DMS153 (cell line): Measurements from ENCODE around the gene LMCD1.

Experiments
- DNase-seq: peaks from one replicate; lab custom pipeline; 2025; lab: John Stamatoyannopoulos, UW

LMCD1 gene

DNA sequence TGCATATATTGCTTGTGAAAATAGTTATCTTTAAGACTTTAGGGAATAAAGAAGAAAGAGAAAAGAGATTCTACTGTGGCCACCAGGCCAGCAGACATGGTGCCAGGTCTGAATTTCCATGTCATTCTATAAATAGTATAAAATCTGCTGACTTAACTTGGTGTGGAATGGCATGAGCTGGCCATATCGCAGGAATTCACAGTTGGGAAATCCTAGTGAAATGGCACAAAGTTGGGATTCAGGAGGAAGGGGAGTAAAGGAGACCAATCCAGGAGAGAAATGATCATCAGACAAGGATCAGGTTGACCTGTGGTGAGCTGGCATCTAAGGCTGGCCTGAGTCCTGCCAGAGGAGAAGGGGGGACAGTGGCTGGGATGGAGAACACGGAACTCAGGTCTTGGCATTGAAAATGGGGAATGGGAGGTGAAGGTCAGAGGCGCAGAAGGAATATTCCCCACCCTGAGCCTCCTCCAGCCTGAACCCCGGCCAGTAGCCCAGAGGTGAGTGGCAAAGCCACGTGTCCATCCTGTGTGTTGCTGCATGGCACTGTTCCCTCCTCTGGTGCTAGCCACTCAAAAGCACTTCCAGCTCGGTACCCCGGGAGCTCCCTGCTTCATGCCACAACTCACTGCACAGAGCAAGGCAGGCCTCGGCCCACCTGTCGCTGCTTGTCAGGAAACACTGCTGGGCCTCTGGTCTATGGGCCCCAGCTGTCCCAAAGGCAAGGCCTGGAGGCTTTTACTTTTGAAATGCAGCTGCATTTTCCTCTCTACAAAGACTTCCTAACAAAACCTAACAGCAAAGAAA is 91.6 kb downstream of the LMCD1 start:
- no peak for DNase-seq

DNA sequence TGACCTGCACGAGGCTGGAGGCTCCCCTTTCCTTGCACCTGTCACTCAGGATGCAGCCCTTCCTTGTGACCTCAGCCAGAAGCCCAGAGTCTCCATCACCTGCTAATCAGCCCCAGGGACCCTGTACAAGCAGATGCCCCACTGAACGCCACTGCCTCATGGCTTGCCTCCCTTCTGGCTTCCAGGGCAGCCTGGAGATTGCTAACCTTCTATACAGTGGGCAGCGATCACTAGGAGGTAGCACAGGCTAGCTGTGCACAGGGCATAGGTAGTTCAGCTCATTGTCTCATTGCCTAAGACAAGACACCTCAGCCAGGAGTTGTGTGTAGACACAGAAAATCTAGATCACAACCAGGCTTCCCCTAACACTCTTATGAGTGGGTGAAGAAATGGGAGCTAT is 93.6 kb downstream of the LMCD1 start:
- DNase-seq = no peak

DNA sequence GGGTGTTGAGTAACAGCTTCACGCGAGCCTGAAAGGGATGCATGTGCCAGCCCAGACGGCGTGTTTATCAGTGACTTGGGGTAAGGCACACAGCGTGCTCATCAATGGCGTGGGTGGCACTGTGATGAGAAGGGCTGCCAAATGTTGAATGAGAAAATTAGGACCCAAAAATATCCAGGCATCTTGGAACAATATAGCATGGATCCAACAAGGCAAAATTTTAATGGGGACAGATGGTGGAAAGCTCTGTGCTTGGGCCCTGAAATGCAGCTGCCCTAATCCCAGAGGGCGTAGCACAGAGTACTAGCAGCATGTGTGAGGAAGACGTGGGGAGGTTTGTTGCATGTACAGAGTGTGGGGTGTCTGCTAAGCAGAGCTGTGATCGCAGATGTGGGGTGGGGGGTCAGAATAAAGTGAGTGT is 94.1 kb downstream of the LMCD1 start:
- no peak for DNase-seq

DNA sequence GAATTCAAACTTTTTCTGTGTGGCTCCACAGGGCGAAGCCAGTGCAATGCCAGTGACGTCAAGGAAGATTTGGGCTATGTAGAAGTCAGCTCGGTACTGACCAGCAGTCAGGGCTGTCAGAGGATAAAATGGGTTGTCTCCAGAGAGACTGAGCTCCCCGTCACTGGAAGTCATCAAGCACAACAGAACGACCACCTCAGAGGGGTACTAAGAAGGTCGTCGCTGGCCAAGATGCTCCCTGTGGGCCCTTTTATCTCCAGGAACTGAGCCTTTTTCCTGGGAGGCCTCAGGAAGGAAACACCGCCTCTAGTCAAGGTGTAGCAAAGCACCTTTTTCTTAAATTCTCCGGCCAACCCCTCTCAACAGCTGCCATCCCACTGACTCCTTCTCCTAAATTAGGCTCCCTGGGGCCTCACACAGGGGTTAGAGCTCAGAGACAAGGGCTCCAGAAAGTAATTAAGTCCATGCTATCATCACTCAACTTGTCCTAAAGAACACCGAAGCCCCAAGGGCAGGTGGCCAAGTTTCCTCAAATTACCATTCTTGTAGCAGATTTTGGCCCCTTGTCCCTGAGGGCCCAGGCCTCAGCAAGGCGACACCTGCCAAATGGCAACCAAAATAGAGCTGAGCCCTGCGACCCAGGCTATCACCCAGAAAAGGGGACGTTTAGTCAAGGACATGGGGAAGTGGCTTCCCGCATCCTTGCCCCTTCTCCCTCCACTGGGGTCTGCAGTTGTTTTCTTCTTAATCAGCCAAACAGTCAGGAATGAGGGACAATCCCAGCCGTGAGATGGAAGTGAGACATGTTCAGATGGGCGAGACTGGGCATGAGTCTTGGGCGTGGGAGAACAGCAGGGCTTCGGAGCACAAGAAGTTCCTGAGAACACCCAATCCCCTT is 94.9 kb downstream of the LMCD1 start:
- DNase-seq = no peak

DNA sequence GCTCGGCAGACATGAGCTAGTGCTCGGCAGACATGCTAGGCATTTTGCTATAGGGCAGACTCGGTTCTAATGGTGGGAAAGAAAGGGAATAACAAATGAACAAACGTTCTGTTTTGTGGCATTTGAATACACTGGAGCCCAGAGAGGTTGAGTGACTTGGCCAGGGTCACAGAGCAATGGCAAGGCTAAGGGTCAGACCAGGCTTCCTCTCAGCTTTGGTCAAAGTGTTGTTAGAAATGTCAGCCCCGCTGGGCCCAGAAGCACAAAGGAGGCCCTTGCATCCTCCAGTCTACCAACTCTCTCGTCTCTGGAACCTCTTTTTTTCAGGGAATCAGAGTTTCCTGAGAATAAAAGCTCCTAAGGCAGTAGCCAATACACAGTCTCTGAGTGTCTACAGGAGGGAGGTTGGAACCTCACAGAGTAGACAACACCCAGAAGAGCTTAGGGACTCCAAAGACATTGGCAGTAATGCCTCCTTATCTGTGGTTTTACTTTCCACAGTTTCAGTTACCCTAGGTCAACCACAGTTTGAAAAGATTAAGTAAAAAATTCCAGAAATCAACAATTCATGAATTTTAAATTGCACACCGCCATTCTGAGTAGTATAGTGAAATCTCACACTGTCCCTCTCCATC is 95.7 kb downstream of the LMCD1 start:
- DNase-seq = no peak

DNA sequence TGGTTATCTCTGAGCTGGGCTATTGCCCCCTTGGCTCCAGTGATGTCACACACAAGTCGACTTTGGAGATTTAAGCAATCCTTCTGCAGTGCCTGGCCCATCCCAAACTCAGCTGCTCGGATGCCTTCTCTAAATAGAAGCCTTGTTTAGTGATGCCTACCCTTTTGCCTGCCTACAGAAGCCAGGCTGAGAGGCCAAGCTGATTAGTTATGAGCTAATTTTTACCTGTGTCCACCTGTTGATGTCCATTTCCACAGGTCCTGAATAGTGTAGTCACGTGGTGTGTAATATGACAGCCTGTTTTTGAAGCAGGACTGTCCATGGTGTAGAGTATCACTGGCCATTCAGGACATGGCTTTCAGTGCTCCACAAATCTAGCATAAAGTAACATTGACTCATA is 97.5 kb downstream of the LMCD1 start:
- DNase-seq = no peak

DNA sequence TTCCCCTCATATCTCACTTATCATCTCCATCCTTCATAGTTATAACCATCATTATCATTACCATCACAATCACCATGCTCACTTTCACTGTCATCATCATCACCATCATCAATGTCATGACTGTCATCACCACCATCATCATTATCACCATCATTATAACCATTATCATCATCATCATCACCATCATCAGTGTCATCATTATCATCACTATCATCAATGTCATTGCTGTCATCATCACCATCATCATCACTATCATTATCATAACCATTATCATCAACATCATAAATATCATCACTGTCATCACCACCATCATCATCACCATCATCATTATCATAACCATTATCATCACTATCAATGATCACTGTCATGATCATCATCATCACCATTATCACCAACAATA is 98.8 kb downstream of the LMCD1 start:
- DNase-seq = no peak

DNA sequence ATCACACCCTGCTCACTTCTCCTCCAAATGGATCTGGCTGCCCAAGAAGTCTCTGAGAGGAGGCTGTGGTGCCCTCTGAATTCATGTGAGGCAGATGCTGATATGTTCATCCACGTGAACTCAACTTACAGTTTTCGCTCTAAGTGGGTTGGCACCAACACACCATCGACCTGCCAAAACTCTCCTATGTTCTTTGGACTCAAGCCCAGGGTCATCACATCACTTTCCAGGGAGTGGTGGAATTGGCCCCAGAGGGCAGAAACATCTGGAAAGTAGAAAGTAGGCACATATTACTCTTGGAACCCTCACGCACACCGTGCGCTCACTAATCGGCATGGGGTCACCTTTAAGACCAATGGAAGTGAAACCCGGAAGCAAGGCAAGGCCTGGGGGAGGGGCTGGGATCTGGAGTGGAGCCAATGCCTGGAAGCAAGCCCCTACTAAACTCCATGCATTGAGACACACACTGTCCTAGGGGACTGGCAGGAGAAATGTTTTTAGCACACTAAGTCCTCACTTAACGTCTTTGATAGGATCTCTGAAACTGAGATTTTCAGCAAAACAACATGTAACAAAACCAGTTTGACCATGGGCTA is 101.6 kb downstream of the LMCD1 start:
- no peak for DNase-seq

DNA sequence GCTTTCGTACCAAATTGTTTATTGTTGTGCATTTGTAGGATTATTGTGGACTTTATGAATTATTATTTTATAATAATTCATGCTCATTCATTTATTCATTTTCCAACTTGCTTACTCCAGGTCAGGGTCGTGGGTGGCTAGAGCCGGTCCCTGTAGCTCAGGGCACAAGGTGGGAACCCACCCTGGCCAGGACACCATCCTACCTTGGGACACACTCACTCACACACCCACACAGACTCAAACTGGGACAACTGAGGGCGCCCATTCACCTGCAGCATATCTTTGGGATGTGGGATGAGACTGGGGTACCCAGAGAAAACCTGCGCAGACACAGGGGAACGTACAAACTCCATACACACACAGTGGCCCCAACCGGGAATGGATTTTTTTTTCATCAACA is 102.4 kb downstream of the LMCD1 start:
- no peak for DNase-seq

DNA sequence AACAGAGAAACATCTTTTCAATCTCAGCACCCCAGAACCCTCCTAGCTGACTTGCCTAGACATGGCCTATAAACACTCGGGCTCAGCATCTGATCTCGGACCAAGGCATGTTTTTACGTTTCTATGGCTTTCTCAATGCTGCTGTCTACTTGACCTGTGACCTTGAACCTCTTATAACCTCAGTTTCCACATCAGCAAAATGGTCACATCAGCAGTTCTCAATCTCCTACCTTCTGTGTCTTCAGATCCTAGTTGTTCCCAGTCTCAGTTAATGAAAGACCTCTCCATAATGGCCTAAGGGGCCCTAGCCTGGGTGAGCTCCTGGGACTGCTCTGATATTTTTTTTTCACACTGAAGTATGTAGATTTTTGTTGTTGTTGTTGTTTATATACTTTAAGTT is 103.4 kb downstream of the LMCD1 start:
- DNase-seq = no peak

DNA sequence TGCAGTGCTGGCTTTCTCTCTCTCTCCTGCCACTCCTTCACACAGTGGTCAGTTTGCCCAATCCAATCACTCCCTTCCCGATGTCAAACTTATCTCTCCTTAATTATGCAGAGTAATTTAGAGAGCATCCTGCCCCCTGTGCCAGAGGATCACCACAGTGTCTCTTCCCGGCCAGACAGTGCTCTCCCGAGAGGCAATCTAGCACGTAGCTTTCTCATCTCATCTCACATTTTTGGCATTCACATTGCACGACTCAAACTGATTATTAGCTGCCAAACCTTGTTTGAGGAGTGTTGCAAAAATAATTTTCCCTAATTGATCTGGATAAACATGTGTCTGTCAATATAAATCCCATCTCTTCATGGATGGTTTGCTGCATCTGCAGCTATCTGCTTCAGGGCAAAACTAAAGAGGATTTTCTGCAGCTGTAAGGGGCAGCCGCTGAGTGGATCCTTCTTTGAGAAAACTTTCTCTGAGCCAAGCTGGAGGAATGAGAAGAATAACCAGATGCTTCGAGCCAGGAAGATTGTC is 105.1 kb downstream of the LMCD1 start:
- DNase-seq = no peak

DNA sequence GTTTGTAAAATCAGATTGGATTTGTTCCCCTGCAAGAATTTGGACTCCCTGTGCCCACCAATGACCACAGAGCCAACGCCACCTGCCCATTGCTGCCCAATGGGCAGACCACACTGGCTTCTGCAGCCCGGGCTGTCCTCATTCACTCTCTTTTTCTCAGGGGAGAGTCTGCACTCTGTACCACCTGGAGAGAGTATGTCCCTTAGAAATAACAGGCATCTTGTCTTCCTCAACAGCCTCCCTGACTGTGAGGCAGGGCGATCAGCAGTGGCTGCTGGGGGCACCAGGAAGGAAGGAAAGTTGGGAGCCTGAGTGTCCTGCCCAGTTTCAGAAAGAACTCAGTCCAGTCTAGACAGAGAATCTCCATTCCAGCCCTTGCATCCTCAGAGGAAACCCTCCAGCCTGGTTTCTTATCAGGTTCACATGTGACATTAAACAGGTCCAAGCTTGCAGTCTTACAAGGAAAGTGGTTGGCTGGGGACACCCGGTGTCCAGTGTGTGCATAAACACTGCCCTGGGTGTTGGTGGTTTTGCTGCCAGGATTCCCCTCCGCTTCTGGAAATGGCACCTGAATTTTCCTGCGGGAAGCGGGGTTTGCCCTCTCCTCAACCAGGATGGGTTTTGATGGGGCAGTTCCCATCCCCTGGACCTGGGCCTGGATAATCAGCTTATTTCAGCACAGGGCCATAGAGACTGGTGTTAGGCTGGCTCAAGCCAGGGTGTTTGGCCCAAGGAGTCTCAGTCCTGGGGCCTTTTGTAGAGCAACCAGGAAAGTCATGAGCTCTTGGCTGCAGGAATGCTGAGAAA is 105.8 kb downstream of the LMCD1 start:
- no peak for DNase-seq

DNA sequence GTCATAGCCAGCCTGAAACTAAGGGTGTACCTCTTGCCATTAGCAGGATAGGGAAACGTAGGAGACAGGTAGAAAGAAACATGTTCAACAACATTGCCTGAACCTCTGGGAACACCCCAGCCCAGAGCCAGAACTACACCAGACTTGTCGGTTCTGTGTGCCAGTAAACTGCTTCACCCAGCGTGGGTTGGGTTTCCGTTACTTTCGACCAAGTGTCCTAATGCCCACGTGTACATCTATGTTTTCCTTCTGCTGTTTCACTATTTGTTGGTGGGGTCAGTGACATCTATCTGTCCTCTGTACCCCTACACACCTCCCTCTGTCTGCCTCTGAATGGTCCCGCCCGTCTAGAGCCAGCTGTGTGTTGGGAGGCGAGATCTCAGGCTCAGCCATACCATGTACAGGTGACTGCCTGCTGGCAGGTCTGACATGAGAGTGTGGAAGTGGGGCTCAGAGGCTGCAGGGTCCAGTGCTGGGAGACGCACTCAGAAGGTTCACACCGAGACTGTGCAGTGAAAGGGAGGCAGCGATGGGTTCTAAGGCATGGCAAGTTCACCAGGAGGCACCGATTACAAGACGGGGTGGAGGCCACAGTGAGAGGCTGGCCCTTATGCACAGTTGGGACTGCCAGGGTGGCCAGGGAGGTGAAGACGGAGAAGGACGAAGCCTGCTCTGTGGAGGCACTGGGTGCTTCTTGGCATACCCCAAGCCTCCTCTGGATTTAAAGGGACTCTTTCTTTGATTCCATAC is 106.6 kb downstream of the LMCD1 start:
- DNase-seq = no peak

DNA sequence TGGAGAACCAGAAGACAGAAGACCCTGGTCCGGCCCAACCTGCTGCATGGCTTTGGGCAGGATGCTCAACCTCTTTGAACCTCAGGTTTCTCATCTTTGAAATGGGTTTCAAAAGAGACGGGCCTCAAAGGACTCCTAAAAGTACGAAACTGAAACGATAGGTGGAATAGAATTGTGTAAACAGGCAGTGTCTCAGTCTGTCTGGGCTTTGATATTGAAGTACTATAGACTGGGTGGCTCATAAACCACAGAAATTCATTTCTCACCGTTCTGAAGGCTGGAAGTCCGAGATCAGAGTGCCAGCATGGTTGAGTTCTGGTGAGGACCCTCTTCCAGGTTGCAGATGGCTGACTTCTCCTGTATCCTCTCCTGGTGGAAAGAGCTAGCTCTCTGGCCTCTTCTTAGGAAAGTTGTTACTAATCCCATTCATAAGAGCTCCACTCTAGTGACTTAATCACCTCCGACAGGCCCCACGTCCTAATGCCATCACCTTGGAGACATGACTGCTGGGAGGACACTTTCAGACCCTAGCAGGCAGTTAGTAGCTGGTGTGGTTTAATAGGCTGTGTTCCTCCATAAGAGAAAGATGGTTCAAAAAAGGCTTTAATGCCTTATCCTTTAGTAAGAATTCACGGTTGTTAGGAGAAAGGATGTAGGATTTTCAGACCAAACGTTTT is 107.3 kb downstream of the LMCD1 start:
- DNase-seq = no peak

DNA sequence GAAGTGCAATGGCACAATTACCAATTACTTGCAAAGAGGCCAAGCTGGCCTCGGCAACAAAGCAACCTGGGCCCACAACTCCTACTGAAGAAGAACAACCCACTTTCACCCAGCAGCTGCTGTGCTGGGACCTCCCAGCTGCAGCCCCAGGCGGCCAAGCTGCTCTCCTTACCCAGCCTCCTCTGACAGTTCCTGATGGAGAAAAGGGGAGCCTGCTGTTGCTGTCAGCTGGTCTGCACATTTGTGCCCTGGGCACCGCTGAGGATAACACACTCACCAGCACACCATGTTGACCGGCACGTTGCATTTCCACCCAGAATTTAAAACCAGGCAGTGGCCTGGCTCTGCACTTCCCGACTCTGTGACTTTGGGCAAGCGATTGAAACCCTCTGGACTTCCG is 109.3 kb downstream of the LMCD1 start:
- DNase-seq = no peak

DNA sequence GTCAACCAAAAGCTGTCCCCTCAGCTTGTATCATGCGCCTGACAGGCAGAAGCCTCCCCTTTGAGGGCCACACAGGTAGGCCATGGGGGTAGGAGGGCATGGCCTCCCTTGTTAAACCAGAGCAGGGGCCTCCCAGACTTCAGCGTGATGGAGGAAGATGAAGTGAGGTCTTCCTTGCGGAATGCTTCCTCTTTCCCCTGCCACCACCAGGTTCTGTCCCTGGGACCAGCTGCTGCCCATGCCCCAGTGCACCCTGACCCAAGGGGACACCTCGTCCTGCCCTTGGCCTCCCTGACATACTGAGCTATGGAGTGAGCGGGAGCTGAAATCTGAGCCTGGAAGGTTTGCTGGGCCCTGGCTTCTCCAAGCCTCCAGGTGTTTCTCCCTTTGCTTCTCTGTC is 116.3 kb downstream of the LMCD1 start:
- no peak for DNase-seq

DNA sequence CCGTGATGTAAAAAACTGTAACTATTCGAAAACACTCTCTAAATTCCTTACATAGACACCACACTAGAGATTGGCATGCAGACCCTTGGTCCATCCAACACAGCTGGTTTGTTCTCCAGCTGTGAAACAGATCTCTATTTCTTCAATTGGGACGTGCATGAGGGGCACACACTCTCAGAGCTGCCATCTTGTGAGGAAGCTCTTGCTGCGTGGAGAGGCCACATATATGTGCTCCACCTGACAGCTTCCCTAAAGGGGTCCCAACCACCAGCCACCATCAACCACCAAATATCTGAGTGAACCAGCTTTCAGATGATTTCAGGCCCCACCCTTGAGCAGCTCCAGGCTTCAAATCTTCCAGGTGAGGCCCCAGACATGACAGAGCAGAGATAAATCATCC is 117.3 kb downstream of the LMCD1 start:
- DNase-seq = no peak

DNA sequence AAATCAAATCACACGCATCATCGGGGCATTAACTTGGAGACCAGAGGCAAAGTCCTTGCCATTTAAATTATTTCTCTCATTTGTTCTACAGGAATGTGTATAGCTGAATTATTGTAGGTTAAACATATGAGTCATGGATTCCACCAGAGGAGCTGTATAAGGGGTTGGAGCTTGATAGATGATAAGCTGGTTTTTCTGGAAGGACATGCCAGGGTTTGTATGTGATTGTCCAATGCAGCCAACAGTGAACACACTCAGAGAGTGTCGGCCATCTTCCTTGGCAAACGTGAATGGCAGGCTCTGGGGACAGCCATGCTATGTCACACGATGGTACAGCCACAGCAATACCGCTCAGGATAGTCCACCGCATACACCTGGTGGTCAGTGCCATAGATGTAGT is 117.9 kb downstream of the LMCD1 start:
- DNase-seq = no peak

DNA sequence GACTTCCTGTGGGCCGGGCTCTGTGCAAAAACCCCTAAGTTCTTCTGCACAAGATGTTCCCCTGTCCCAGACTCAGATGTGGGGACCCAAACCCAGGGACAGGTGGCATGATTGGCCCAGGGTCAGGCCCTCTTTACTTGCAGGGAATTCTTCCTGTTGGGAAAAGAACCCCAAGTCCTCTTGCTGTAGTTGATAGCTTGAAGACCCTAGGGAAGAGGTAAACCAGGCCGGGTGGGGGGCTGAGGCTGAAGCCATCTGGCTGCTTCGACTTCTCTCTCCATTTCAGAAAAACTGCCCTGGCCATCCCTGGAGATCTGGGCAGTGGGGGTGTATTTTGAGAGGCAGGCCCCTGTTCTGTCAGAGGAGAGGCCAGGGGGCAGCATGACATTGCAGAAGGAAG is 119.5 kb downstream of the LMCD1 start:
- DNase-seq = no peak

DNA sequence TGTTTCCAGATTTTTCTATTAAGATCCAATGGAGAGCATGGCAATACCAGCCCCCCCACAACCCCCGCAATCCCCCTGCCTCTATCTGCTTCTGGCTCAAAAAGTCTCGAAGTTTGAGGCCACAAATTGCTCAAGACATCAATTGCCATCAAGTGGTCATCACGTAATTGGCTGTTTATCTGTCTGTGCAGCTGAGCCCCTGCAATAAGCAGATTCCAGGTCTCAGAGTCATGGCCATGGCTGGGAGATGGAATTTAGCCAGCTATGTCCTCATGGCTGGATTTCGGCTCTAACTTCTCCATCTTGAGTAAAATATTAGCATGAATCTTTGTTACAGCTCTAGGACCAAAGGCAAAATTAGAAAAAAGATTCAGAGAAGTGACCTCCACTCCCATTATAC is 120.2 kb downstream of the LMCD1 start:
- no peak for DNase-seq
